Umbilical cord (tissue), 2 donors: ENCODE results near the gene RAB24. TPM values are rescaled to one million over a fixed set of nuclear protein-coding genes. Genes with fewer than 3 reads are reported as not detected.
A peak's percentile ranks its signal among the peaks of the same experiment; 100 is the strongest.
"Not testable (repeated sequence)": the region's sequence is repeated elsewhere in the genome, so short reads cannot be mapped to it uniquely, and the experiment has no call there.

Experiments used
- DNase-seq: peaks from one replicate; pipeline ENCODE4 v3.0.0-alpha.2; 2015; ENCODE audit warnings: low spot score
- total RNA-seq: library from RNA; depleted of rRNA; stranded (reverse); fragments of >200 nt; gene quantifications from one replicate; pipeline ENCODE4 v1.2.3, GENCODE V29; 2014; ENCODE audit warnings: low replicate concordance; ENCODE audit not compliant: insufficient read depth

Gene RAB24
- total RNA-seq, 1 donor from 2014 or later: 31.5 TPM

- DNase-seq: no peak
Measured at GRCh38 chr5:177296581-177296980, 6.9 kb downstream of the RAB24 start.

GRCh38 chr5:177295924-177296323 lies 7.6 kb downstream of the RAB24 start:
- no peak for DNase-seq

- DNase-seq: no peak
Measured at GRCh38 chr5:177294632-177295031, 8.9 kb downstream of the RAB24 start.

GRCh38 chr5:177293819-177294581 lies 9.5 kb downstream of the RAB24 start:
- no peak for DNase-seq

- DNase-seq: no peak
Measured at GRCh38 chr5:177291735-177292134, 11.8 kb downstream of the RAB24 start.

GRCh38 chr5:177290816-177291596 lies 12.5 kb downstream of the RAB24 start:
- no peak for DNase-seq

- DNase-seq: no peak
Measured at GRCh38 chr5:177288191-177288590, 15.3 kb downstream of the RAB24 start.

- no peak for DNase-seq
Measured at GRCh38 chr5:177276886-177277285, 26.6 kb downstream of the RAB24 start.

- no peak for DNase-seq
Measured at GRCh38 chr5:177275883-177276282, 27.6 kb downstream of the RAB24 start.

GRCh38 chr5:177271113-177271512 lies 32.4 kb downstream of the RAB24 start:
- no peak for DNase-seq

GRCh38 chr5:177270653-177271052 lies 32.9 kb downstream of the RAB24 start:
- no peak for DNase-seq

- DNase-seq: peak; percentile 43
Measured at GRCh38 chr5:177269976-177270375, 33.5 kb downstream of the RAB24 start.

GRCh38 chr5:177269232-177269895 lies 34.2 kb downstream of the RAB24 start:
- DNase-seq: no peak

- DNase-seq: no peak
Measured at GRCh38 chr5:177265395-177265794, 38.1 kb downstream of the RAB24 start.

GRCh38 chr5:177264178-177264577 lies 39.3 kb downstream of the RAB24 start:
- no peak for DNase-seq

- no peak for DNase-seq
Measured at GRCh38 chr5:177261510-177261909, 42.0 kb downstream of the RAB24 start.

GRCh38 chr5:177260961-177261360 lies 42.6 kb downstream of the RAB24 start:
- no peak for DNase-seq

- not testable (repeated sequence) for DNase-seq
Measured at GRCh38 chr5:177258711-177259110, 44.8 kb downstream of the RAB24 start.

GRCh38 chr5:177256296-177256695 lies 47.2 kb downstream of the RAB24 start:
- no peak for DNase-seq

- no peak for DNase-seq
Measured at GRCh38 chr5:177253252-177253651, 50.3 kb downstream of the RAB24 start.
